SK-N-SH (cell line): ENCODE results near the gene CCND1. TPM values are rescaled to one million over a fixed set of nuclear protein-coding genes. Genes with fewer than 3 reads are reported as not detected.

ENCODE experiments used
- CTCF ChIA-PET: fragments of 300-600, 350-600 bp; formaldehyde crosslinking; extraction: SDS; loops from one replicate; lab custom pipeline; 2021; lab: Yijun Ruan, JAX
- POLR2A ChIA-PET: fragments of 350-600 bp; sonication (Branson Sonifier 250); formaldehyde crosslinking; extraction: SDS; loops from one replicate; lab custom pipeline; 2020; ENCODE audit warnings: antibody characterized with exemption, inconsistent platforms; lab: Yijun Ruan, JAX
- DNase-seq: peaks from one replicate; pipeline ENCODE4 v3.0.0; 2012
- H2AFZ ChIP-seq: fragments of 200-600 bp; sonication (generic); 2 replicates; pipeline ENCODE4 v1.8.1; 2016; ENCODE audit warnings: antibody characterized with exemption, mild to moderate bottlenecking, low read depth
- H3F3A ChIP-seq: fragments of 200-600 bp; sonication (generic); replicated peaks from 2 replicates; pipeline ENCODE3; 2016; ENCODE audit warnings: antibody characterized with exemption, mild to moderate bottlenecking; ENCODE audit not compliant: insufficient read depth
- H3K27ac ChIP-seq, 2 experiments: fragments of 200-500 bp in 1 of 2; fragments of 200-600 bp in 1 of 2; sonication (Bioruptor generic) in 1 of 2; sonication (generic), shearing (Covaris generic) in 1 of 2; 2 replicates each; pipeline versions ENCODE4 v1.5.1 to v1.6.1; 2014 to 2016; ENCODE audit warnings: low read depth in 2 of 2, inconsistent platforms in 1 of 2, low read length in 1 of 2, mild to moderate bottlenecking in 1 of 2, mixed read lengths in 1 of 2
- H3K27me3 ChIP-seq: fragments of 200-600 bp; sonication (generic), shearing (Covaris generic); 2 replicates; pipeline ENCODE4 v1.6.1; 2016; ENCODE audit warnings: mixed run types; ENCODE audit not compliant: insufficient read depth
- H3K36me3 ChIP-seq, 2 experiments: fragments of 200-500 bp in 1 of 2; fragments of 200-600 bp in 1 of 2; sonication (Bioruptor generic) in 1 of 2; sonication (generic) in 1 of 2; replicated peaks in 1 of 2; 2 replicates each; pipeline versions ENCODE3 to v1.5.1; 2014 to 2016; ENCODE audit warnings: low read length in 1 of 2, mild to moderate bottlenecking in 1 of 2; ENCODE audit not compliant: insufficient read depth in 2 of 2, control insufficient read depth in 1 of 2
- H3K4me1 ChIP-seq, 2 experiments: fragments of 200-500 bp in 1 of 2; fragments of 200-600 bp in 1 of 2; sonication (Bioruptor generic) in 1 of 2; sonication (generic), shearing (Covaris generic) in 1 of 2; 2 replicates each; pipeline versions ENCODE4 v1.5.1 to v1.6.1; 2014 to 2016; ENCODE audit warnings: low read depth in 1 of 2, low read length in 1 of 2, mixed run types in 1 of 2; ENCODE audit not compliant: insufficient read depth in 2 of 2, control insufficient read depth in 1 of 2
- H3K4me2 ChIP-seq: fragments of 200-600 bp; sonication (generic), shearing (Covaris generic); 2 replicates; pipeline ENCODE4 v1.6.1; 2017; ENCODE audit warnings: mixed run types
- H3K4me3 ChIP-seq, 2 experiments: fragments of 200-500 bp in 1 of 2; fragments of 200-600 bp in 1 of 2; sonication (Bioruptor generic) in 1 of 2; sonication (generic), shearing (Covaris generic) in 1 of 2; 2 replicates each; pipeline versions ENCODE4 v1.5.1 to v1.8.1; 2014 to 2016; ENCODE audit warnings: low read depth in 2 of 2, inconsistent platforms in 1 of 2, low read length in 1 of 2, mild to moderate bottlenecking in 1 of 2, mixed read lengths in 1 of 2, moderate library complexity in 1 of 2
- H3K79me2 ChIP-seq: fragments of 200-600 bp; sonication (generic); 2 replicates; pipeline ENCODE4 v1.8.1; 2017; ENCODE audit warnings: mild to moderate bottlenecking; ENCODE audit not compliant: insufficient read depth
- H3K9ac ChIP-seq: fragments of 200-600 bp; sonication (generic); 2 replicates; pipeline ENCODE4 v1.6.1; 2017; ENCODE audit warnings: mixed run types
- H3K9me2 ChIP-seq: fragments of 200-600 bp; sonication (generic); 2 replicates; pipeline ENCODE4 v1.6.1; 2017; ENCODE audit warnings: mixed run types
- H3K9me3 ChIP-seq: fragments of 200-600 bp; sonication (generic); 2 replicates; pipeline ENCODE4 v1.6.1; 2017; ENCODE audit warnings: mixed run types, mild to moderate bottlenecking, moderate library complexity
- H4K20me1 ChIP-seq: fragments of 200-600 bp; sonication (generic); 2 replicates; pipeline ENCODE4 v1.6.1; 2017; ENCODE audit warnings: mild to moderate bottlenecking, mixed run types; ENCODE audit not compliant: insufficient read depth
- ELF1 ChIP-seq: IDR thresholded peaks from 2 replicates; pipeline ENCODE4 v1.4.0; 2012
- EP300 ChIP-seq, 2 experiments: IDR thresholded peaks; 2 replicates each; pipeline versions ENCODE4 v1.4.0 to v1.6.1; 2012; ENCODE audit warnings: borderline replicate concordance in 1 of 2, low read depth in 1 of 2, low read length in 1 of 2
- FOXM1 ChIP-seq: IDR thresholded peaks from 2 replicates; pipeline ENCODE4 v1.4.0; 2012; ENCODE audit warnings: low read depth, mild to moderate bottlenecking
- JUND ChIP-seq: IDR thresholded peaks from 2 replicates; pipeline ENCODE4 v1.4.0; 2012
- MXI1 ChIP-seq: IDR thresholded peaks from 2 replicates; pipeline ENCODE4 v1.6.1; 2012; ENCODE audit warnings: mild to moderate bottlenecking, low read depth, low read length, improper control_type of control experiment
- NFIC ChIP-seq: IDR thresholded peaks from 2 replicates; pipeline ENCODE4 v1.4.0; 2012; ENCODE audit warnings: borderline replicate concordance
- POLR2AphosphoS5 ChIP-seq: IDR thresholded peaks from 2 replicates; pipeline ENCODE4 v1.6.1; 2012; ENCODE audit warnings: low read depth, low read length
- RAD21 ChIP-seq: IDR thresholded peaks from 2 replicates; pipeline ENCODE4 v1.6.1; 2012; ENCODE audit warnings: mild to moderate bottlenecking, low read length
- RCOR1 ChIP-seq: fragments of 150-350 bp; IDR thresholded peaks from 2 replicates; pipeline ENCODE4 v1.6.1; 2017; ENCODE audit warnings: antibody characterized with exemption, low read length
- RFX5 ChIP-seq: IDR thresholded peaks from 2 replicates; pipeline ENCODE4 v1.6.1; 2012; ENCODE audit warnings: mild to moderate bottlenecking, improper control_type of control experiment, low read length
- RXRA ChIP-seq: IDR thresholded peaks from 2 replicates; pipeline ENCODE4 v1.4.0; 2012; ENCODE audit warnings: low read depth, mild to moderate bottlenecking, borderline replicate concordance
- SMC3 ChIP-seq: IDR thresholded peaks from 2 replicates; pipeline ENCODE4 v1.6.1; 2012; ENCODE audit warnings: low read depth, low read length, improper control_type of control experiment
- TAF1 ChIP-seq: IDR thresholded peaks from 2 replicates; pipeline ENCODE4 v1.6.1; 2012; ENCODE audit warnings: low read depth, mild to moderate bottlenecking, low read length, moderate library complexity, borderline replicate concordance
- TCF12 ChIP-seq: IDR thresholded peaks from 2 replicates; pipeline ENCODE4 v1.4.0; 2012
- WGBS: methylation state at CpG from one replicate; pipeline ENCODE4 v1.1.6; 2017; ENCODE audit warnings: low lambda C conversion rate; 5-methylcytosine and 5-hydroxymethylcytosine counted together
- polyA plus RNA-seq, 3 experiments: library from polyadenylated mRNA; depleted of rRNA; stranded (reverse); fragments of >200 nt; gene quantifications; 2 replicates each; pipeline ENCODE4 v1.2.3, GENCODE V29; 2012
- TF ChIP-seq, protein P1 (sequence below): IDR thresholded peaks from 2 replicates; pipeline ENCODE4 v1.4.0; 2012; ENCODE audit warnings: low read depth
- TF ChIP-seq, protein P2 (sequence below): IDR thresholded peaks from 2 replicates; pipeline ENCODE4 v1.4.0; 2012; ENCODE audit warnings: low read depth, borderline replicate concordance
- TF ChIP-seq, protein P3 (sequence below): IDR thresholded peaks from 2 replicates; pipeline ENCODE4 v1.6.1; 2012; ENCODE audit warnings: mild to moderate bottlenecking, low read depth, low read length, moderate library complexity
- TF ChIP-seq, protein P4 (sequence below): fragments of 150-350 bp; IDR thresholded peaks from 2 replicates; pipeline ENCODE4 v1.6.1; 2017; ENCODE audit warnings: antibody characterized with exemption, low read length, low read depth, borderline replicate concordance

CCND1 gene
- polyA plus RNA-seq, 1 of the 3 experiments (the other 2 are of a cell fraction) = 242 TPM

DNA sequence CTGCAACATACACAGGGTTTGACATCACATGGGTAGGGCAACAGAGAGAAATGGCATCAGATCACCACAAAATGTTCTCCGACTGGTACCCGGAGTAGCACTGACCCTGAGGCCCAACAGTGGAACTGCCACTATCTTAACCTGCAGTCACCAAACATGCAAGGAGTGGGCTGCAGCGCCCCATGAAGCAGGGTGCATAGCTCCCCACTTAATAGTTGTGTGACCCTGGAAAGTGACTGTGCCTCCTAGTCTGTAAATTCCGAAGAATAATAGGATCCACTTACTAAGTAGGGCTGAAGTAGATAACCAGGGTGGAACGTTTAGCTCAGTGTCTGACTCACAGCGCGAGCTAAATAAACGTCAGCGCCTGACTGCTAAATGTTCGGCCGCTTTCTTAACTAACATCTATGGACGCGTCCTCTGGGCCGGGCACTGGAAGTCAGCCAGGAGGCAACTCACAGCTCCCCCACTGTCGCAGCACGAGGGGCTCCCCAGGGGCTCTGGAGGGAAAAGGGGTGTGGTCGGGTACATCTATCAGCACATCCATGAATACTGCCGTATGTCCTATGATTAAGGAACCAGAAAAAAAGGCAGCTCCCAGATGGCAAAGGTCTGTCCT, 33.4 kb downstream of the CCND1 start:
- Histone ChIP-seq H3K36me3 (peaks cover 13 to 20% of the 10 kb centered on the region in 2 experiments), H4K20me1 (peaks cover 18% of the 10 kb centered on the region), H2AFZ (0 out of 2 replicates have a peak overlapping the region, but pooled peaks have one; percentile 42), H3K4me1 (peaks cover 8 to 24% of the 10 kb centered on the region in 2 experiments; a peak in 3 of 4 replicates), H3K4me3 (peak overlapping the region; percentile 79 to 100), H3F3A (peaks cover 22% of the 10 kb centered on the region), H3K27me3 (no peaks in the 10 kb centered on the region), H3K9me2 (no peaks in the 10 kb centered on the region), H3K79me2 (peaks cover 33% of the 10 kb centered on the region), H3K27ac (peak overlapping the region; percentile 70 to 90; a peak in 3 of 4 replicates), H3K4me2 (peak overlapping the region; percentile 100), H3K9ac (peak overlapping the region; percentile 99), H3K9me3 (no peaks in the 10 kb centered on the region)
- CTCF ChIA-PET = interaction anchor here (0.9 to 4.1 kb wide), 12 partner anchors 8 to 574 kb away, joined by 3 to 30 read pairs (median 6); no protein-coding TSS in a partner anchor
- no peak for DNase-seq
- WGBS = 8% methylated on average over 18 of the region's 18 CpGs
- POLR2A ChIA-PET = interaction anchor here (0.9 to 1.0 kb wide), 2 partner anchors 29 to 30 kb away, joined by 3 to 5 read pairs; no protein-coding TSS in a partner anchor
- no peak for TF ChIP-seq RFX5
- TF ChIP-seq POLR2AphosphoS5 = no peak
- no peak for TF ChIP-seq RXRA
- TF ChIP-seq, protein P1, sequence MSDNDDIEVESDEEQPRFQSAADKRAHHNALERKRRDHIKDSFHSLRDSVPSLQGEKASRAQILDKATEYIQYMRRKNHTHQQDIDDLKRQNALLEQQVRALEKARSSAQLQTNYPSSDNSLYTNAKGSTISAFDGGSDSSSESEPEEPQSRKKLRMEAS = peak; percentile 8; the same call in 1 of the 2 replicates
- no peak for TF ChIP-seq RAD21
- no peak for TF ChIP-seq RCOR1

DNA sequence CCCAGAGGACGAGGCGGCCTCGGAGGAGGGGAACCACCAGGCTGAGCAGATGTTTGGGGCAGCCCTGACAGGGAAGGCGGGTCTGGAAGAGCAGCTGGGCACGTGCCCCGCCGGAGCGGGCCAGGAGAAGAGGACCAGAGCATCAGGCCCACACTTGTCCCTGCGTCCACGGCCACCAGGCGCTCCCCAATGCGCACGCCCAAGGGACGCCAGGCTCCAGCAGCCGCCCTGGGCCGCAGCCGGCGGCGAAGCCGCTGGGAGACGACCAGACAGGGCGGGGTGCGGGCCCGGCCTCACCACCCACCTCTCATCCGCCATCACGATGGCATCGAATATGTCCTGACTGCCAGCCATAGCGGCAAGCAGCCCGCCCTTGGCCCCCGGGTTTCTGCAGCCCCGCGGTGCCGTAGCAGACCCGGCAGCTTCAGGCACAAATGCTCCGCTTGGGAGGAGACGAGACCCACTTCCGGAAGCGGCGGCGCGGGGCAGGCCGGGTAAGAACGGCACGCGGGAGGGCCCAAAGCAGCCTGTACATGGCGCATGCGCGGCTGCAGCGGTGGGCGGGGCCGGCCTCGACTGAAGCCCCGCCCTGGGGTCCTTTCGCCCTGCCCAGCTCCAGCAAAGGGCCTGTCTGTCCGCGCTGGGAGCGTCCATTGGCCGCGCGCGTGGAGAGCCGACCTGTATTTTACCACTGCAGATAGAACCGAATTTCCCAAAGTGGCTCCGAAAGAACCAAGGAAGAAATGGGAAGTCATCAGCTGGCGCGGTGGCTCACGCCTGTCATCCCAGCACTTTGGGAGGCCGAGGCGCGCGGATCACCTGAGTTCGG, 34.1 kb downstream of the CCND1 start, which contains the start of gene LTO1:
LTO1 (minus strand) TSS at position 468 of the 829 bp plus-strand sequence; CDS start at position 354, 114 bp downstream.
- Histone ChIP-seq H3K27me3 (no peaks in the 10 kb centered on the region), H3K9ac (peak within 1 kb of the TSS; percentile 99), H3F3A (peaks cover 22% of the 10 kb centered on the region), H3K9me2 (no peaks in the 10 kb centered on the region), H3K4me2 (peak within 1 kb of the TSS; percentile 100), H2AFZ (peak within 1 kb of the TSS; percentile 98), H3K4me3 (peak within 1 kb of the TSS; percentile 79 to 100), H3K36me3 (peaks cover 6 to 13% of the 10 kb centered on the region in 2 experiments), H3K4me1 (peaks cover 6 to 21% of the 10 kb centered on the region in 2 experiments; a peak in 3 of 4 replicates), H3K9me3 (no peaks in the 10 kb centered on the region), H4K20me1 (peaks cover 18% of the 10 kb centered on the region), H3K79me2 (peaks cover 33% of the 10 kb centered on the region), H3K27ac (peak within 1 kb of the TSS; percentile 70 to 90; a peak in 3 of 4 replicates)
- peak; percentile 99 for DNase-seq
- ChIA-PET POLR2A (interaction anchor here (0.7 to 1.3 kb wide), 5 partner anchors 18 to 231 kb away, joined by 3 to 5 read pairs (median 3); no protein-coding TSS in a partner anchor), CTCF (interaction anchor here (0.7 to 4.1 kb wide), 13 partner anchors 9 to 574 kb away, joined by 3 to 30 read pairs (median 3); partner anchors contain the start of gene FGF19)
- WGBS = 2% methylated on average over 19 of the region's 72 CpGs
- TF ChIP-seq ELF1 (peak; percentile 99), TAF1 (peak; percentile 81), RFX5 (peak; percentile 20; the same call in 1 of the 2 replicates), NFIC (no peak), RAD21 (no peak), MXI1 (peak; percentile 65), TCF12 (0 out of 2 replicates have a peak, but pooled peaks have one; percentile 4), FOXM1 (no peak), EP300 (IDR thresholded peaks at IDR 0.05; ENCODE audit: borderline replicate concordance in 1 of 2, low read depth in 1 of 2, low read length in 1 of 2) (no peak), JUND (no peak), SMC3 (no peak)
- TF ChIP-seq, protein P2, sequence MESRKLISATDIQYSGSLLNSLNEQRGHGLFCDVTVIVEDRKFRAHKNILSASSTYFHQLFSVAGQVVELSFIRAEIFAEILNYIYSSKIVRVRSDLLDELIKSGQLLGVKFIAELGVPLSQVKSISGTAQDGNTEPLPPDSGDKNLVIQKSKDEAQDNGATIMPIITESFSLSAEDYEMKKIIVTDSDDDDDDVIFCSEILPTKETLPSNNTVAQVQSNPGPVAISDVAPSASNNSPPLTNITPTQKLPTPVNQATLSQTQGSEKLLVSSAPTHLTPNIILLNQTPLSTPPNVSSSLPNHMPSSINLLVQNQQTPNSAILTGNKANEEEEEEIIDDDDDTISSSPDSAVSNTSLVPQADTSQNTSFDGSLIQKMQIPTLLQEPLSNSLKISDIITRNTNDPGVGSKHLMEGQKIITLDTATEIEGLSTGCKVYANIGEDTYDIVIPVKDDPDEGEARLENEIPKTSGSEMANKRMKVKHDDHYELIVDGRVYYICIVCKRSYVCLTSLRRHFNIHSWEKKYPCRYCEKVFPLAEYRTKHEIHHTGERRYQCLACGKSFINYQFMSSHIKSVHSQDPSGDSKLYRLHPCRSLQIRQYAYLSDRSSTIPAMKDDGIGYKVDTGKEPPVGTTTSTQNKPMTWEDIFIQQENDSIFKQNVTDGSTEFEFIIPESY = peak; percentile 64; the same call in 1 of the 2 replicates
- TF ChIP-seq, protein P3, sequence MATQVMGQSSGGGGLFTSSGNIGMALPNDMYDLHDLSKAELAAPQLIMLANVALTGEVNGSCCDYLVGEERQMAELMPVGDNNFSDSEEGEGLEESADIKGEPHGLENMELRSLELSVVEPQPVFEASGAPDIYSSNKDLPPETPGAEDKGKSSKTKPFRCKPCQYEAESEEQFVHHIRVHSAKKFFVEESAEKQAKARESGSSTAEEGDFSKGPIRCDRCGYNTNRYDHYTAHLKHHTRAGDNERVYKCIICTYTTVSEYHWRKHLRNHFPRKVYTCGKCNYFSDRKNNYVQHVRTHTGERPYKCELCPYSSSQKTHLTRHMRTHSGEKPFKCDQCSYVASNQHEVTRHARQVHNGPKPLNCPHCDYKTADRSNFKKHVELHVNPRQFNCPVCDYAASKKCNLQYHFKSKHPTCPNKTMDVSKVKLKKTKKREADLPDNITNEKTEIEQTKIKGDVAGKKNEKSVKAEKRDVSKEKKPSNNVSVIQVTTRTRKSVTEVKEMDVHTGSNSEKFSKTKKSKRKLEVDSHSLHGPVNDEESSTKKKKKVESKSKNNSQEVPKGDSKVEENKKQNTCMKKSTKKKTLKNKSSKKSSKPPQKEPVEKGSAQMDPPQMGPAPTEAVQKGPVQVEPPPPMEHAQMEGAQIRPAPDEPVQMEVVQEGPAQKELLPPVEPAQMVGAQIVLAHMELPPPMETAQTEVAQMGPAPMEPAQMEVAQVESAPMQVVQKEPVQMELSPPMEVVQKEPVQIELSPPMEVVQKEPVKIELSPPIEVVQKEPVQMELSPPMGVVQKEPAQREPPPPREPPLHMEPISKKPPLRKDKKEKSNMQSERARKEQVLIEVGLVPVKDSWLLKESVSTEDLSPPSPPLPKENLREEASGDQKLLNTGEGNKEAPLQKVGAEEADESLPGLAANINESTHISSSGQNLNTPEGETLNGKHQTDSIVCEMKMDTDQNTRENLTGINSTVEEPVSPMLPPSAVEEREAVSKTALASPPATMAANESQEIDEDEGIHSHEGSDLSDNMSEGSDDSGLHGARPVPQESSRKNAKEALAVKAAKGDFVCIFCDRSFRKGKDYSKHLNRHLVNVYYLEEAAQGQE = no peak
- TF ChIP-seq, protein P4, sequence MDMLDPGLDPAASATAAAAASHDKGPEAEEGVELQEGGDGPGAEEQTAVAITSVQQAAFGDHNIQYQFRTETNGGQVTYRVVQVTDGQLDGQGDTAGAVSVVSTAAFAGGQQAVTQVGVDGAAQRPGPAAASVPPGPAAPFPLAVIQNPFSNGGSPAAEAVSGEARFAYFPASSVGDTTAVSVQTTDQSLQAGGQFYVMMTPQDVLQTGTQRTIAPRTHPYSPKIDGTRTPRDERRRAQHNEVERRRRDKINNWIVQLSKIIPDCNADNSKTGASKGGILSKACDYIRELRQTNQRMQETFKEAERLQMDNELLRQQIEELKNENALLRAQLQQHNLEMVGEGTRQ = no peak
